Stimulated activated CD4-positive, alpha-beta T cell treated with anti-CD3 and anti-CD28 coated beads, Interleukin-1b, Interleukin-23, amount 100 ng/mL, for 24 hours (primary cell): ENCODE data around the gene LRRC37B.
A peak's percentile ranks its signal among the peaks of the same experiment; 100 is the strongest.
"Not testable (repeated sequence)": the region's sequence is repeated elsewhere in the genome, so short reads cannot be mapped to it uniquely, and the experiment has no call there.

Experiments
- DNase-seq, 4 experiments: peaks; one replicate each; pipeline ENCODE4 v3.0.0-alpha.2; 2020; ENCODE audit warnings: low read depth in 4 of 4, low spot score in 1 of 4

Gene LRRC37B

GRCh38 chr17:32041306-32041875 lies 34.2 kb downstream of the LRRC37B start:
- not testable (repeated sequence) for DNase-seq

- DNase-seq: not testable (repeated sequence)
Measured at GRCh38 chr17:32042266-32042665, 35.1 kb downstream of the LRRC37B start.

- not testable (repeated sequence) for DNase-seq
Measured at GRCh38 chr17:32045611-32046010, 38.4 kb downstream of the LRRC37B start.

GRCh38 chr17:32047663-32048062 lies 40.5 kb downstream of the LRRC37B start:
- not testable (repeated sequence) for DNase-seq

GRCh38 chr17:32054985-32055384 lies 47.8 kb downstream of the LRRC37B start:
- not testable (repeated sequence) for DNase-seq

- not testable (repeated sequence) for DNase-seq
Measured at GRCh38 chr17:32055425-32055824, 48.2 kb downstream of the LRRC37B start.

GRCh38 chr17:32056500-32056899 lies 49.3 kb downstream of the LRRC37B start:
- DNase-seq: not testable (repeated sequence)

- not testable (repeated sequence) for DNase-seq
Measured at GRCh38 chr17:32057460-32058105, 50.4 kb downstream of the LRRC37B start.

- not testable (repeated sequence) for DNase-seq
Measured at GRCh38 chr17:32060695-32061094, 53.5 kb downstream of the LRRC37B start.

- not testable (repeated sequence) for DNase-seq
Measured at GRCh38 chr17:32061840-32062239, 54.7 kb downstream of the LRRC37B start.

- DNase-seq: not testable (repeated sequence)
Measured at GRCh38 chr17:32064091-32064490, 56.9 kb downstream of the LRRC37B start.

- DNase-seq: not testable (repeated sequence)
Measured at GRCh38 chr17:32066123-32066680, 59.0 kb downstream of the LRRC37B start.

GRCh38 chr17:32066863-32067642 lies 59.9 kb downstream of the LRRC37B start:
- peak in 3 of 4 experiments; percentile 16 to 33 (median 28) for DNase-seq

GRCh38 chr17:32069067-32069466 lies 61.9 kb downstream of the LRRC37B start:
- not testable (repeated sequence) for DNase-seq

- DNase-seq: not testable (repeated sequence)
Measured at GRCh38 chr17:32071961-32072360, 64.8 kb downstream of the LRRC37B start.

GRCh38 chr17:32073131-32073530 lies 65.9 kb downstream of the LRRC37B start:
- not testable (repeated sequence) for DNase-seq

- DNase-seq: peak in 2 of 4 experiments; percentile 32 to 53
Measured at GRCh38 chr17:32079753-32080152, 72.6 kb downstream of the LRRC37B start.

GRCh38 chr17:32083550-32083979 lies 76.4 kb downstream of the LRRC37B start:
- not testable (repeated sequence) for DNase-seq

GRCh38 chr17:32084003-32084941 lies 77.1 kb downstream of the LRRC37B start:
- DNase-seq: not testable (repeated sequence)
